CD4-positive, alpha-beta T cell treated with Interleukin-2 at 100 ng/mL for 4 hours (primary cell): ENCODE results near the gene PGP.

Experiments
- DNase-seq: peaks from one replicate; pipeline ENCODE4 v3.0.0-alpha.2; 2020; ENCODE audit warnings: low spot score

Gene PGP

GRCh38 chr16:2180962-2181923 lies 33.4 kb downstream of the PGP start:
- no peak for DNase-seq

DNA sequence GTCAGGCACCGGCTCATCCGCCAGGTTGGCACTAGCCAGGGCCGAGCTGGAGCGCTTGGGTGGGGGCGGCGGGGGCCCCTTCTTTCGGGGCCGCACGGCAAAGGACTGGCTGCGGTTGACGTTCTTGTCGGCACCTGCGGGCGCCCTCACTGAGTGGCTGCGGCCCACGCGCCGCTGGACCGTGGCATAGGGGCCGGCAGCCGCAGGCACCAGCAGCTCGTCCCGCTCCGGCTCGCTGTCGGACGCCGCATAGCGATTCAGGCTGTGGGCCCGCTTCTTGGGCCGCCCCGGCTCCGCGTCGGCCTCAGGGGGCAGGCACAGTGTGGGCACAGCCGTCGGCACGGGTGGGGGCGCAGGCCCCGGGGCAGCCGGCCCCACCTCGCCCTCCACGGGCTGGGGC lies 34.2 kb downstream of the PGP start:
- no peak for DNase-seq

GRCh38 chr16:2179576-2179975 lies 35.1 kb downstream of the PGP start:
- DNase-seq: no peak

DNA sequence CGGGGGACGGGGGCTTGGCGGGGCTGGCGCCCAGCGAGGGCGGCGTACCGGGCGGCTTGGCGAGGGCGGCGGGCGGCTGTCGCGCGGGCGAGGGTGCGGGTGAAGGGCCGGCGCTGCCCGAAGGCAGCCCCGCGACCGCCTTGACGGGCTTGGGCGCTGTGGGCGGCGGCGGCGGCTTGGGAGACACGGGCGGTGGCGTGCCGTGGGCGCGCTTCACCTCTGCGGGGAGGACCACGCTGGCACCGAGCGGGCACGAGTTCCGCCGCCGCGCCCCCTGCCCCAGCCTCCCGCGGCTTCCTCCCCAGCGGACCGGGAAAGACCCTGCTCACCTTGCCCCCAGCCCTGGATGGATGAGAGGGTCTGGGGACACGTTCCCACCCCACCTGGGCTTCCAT lies 35.5 kb downstream of the PGP start:
- DNase-seq: no peak

GRCh38 chr16:2178321-2179106 lies 36.1 kb downstream of the PGP start:
- DNase-seq: no peak

GRCh38 chr16:2177561-2177960 lies 37.1 kb downstream of the PGP start:
- DNase-seq: no peak

GRCh38 chr16:2177101-2177500 lies 37.5 kb downstream of the PGP start:
- DNase-seq: no peak

- DNase-seq: no peak
These were observed 38.6 kb downstream of the PGP start for GRCh38 chr16:2176047-2176446.

DNA sequence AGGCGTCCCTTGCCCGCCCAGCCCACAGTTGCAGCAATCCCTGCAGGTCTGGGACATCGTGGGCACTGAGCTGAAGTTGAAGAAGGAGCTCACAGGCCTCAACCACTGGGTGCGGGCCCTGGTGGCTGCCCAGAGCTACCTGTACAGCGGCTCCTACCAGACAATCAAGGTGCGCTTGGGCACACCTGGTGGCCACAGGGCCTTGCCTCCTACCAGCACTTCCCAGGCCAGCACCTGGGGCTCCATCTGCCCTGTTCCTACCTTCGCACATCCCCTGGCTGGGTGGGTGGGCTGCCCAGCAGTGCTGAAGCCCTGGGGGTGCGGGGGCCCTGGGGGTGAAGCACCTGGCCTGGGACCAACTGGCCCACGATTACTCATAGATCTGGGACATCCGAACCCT lies 39.2 kb downstream of the PGP start:
- DNase-seq: no peak

- no peak for DNase-seq
These were observed 40.1 kb downstream of the PGP start for GRCh38 chr16:2174396-2175131.

DNA sequence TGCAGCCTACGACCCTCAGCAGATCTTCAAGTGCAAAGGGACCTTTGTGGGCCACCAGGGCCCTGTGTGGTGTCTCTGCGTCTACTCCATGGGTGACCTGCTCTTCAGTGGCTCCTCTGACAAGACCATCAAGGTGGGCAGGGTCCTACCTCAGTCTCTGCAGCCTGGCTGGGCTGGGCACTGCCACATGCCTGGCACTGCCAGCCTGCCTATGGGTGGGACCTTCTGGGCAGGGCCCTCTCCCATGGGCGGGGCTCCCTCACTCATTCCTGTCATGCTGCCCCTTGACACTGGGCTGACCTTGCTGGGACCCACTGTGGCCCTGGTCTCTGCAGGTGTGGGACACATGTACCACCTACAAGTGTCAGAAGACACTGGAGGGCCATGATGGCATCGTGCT lies 40.7 kb downstream of the PGP start:
- DNase-seq: no peak

DNA sequence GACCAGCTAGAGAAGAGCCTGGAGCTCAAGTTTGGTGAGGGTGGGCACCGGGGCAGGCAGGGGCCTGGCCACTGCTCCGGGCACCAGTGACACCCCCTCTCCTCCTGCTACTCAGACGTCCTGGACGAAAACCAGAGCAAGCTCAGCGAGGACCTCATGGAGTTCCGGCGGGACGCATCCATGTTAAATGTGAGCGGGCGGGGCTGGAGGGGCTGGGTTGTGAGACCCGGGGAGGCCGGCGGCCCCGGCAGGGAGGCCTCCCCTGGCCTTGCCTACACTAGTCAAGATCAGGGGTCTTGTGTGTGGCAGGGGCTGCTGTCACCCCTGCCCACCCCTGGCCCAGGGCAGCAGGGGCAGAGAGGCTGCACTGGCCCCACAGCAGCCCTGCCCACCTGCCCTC lies 41.3 kb downstream of the PGP start:
- no peak for DNase-seq

- no peak for DNase-seq
These were observed 41.8 kb downstream of the PGP start for GRCh38 chr16:2172688-2173335.

GRCh38 chr16:2171601-2172178 lies 43.0 kb downstream of the PGP start:
- no peak for DNase-seq

GRCh38 chr16:2170587-2171435 lies 43.8 kb downstream of the PGP start:
- DNase-seq: no peak

- no peak for DNase-seq
These were observed 44.6 kb downstream of the PGP start for GRCh38 chr16:2170080-2170479.

DNA sequence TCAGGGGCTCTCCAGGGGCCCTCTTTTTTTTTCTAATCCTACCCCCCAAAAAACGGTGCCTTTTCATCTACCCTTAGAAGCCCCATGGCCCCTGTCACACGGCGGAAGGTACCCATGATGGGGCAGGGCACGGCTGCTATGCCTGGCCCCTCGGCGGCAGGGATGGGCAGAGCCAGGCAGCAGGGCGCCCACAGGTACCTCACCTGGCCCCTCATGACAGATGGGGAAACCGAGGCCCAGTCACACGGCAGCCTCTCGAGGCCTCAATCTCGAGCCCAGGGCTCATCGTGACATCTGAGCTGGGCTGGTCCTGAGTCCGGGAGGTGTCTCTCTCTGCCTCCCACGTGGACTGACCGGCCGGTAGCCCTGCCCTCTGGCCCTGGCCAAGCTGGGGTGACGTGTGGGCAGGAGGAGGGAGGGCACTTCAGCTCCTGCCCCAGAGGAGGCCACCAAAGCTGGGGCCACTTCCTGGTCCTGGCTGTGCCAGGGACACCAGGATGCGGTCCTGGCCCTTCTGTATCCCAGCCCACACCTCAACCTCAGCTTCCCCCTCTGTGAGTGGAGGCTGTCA lies 47.5 kb downstream of the PGP start:
- DNase-seq: no peak

GRCh38 chr16:2166263-2167067 lies 48.2 kb downstream of the PGP start:
- no peak for DNase-seq

DNA sequence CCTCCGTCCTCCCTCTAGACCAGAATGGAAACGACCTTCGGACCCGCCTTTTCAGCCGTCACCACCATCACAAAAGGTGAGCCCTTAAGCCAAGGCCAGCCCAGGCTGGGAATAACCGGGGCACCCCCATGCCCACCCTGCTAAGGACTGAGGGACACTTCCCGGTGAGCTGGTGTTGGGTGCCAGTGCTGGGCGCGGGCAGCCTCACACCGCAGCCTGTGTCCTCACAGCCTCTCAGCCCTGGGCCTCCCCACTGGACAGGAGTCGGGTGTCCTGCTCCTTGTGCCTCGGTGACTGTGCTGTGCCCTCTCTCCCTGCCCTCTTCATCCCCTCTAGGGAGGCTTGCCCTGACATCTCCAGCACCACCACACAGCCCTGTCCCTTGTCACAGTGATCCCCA lies 48.8 kb downstream of the PGP start:
- DNase-seq: no peak
